ENCODE results near the gene IL1RL2. TPM values are rescaled to one million over a fixed set of nuclear protein-coding genes. Genes with fewer than 3 reads are reported as not detected.
A peak's percentile ranks its signal among the peaks of the same experiment; 100 is the strongest.

IL1RL2 gene
- total RNA-seq, 1 experiment from 2014 or later: not detected

GRCh38 chr2:102190430-102191107 lies 3.7 kb downstream of the IL1RL2 start:
- H3K4me2 ChIP-seq (ENCODE audit: low read length): no peak overlapping the region
- H3K4me3 ChIP-seq (replicated peaks in 1 of 2; ENCODE audit: low read depth in 1 of 2, low read length in 2 of 2): no peak overlapping the region
- H2AFZ ChIP-seq (ENCODE audit: low read depth, low read length, poor library complexity, severe bottlenecking): no peak overlapping the region
- RAD21 ChIA-PET (ENCODE audit: low non-redundant PET in 1 of 2, low total read pairs in 2 of 2, uncharacterized antibody in 2 of 2, unreplicated experiment in 2 of 2): no interaction called here
- TF ChIP-seq REST (IDR thresholded peaks at IDR 0.05; ENCODE audit: low read depth): no peak
- TF ChIP-seq FOSL1 (IDR thresholded peaks at IDR 0.05; ENCODE audit: low read depth): no peak
- no peak for TF ChIP-seq SRF (IDR thresholded peaks at IDR 0.05; ENCODE audit: low read depth)
- H3K27ac ChIP-seq (ENCODE audit: low read depth, low read length): no peak overlapping the region
- H3K9me2 ChIP-seq (ENCODE audit: insufficient read depth): no peaks in the 10 kb centered on the region
- no TSS peak for BruUV-seq (replicated peaks)
- POLR2A ChIA-PET: no interaction called here
- DNase-seq (ENCODE audit: low read depth, low spot score) (no peak), ATAC-seq (no peak)
- H3K36me3 ChIP-seq (ENCODE audit: control insufficient read depth in 1 of 2, insufficient read depth in 2 of 2, low read length in 2 of 2): no peaks in the 10 kb centered on the region
- intact Hi-C loops (cut with micrococcal nuclease): no loop called here
- no peaks in the 10 kb centered on the region for H3K79me2 ChIP-seq (ENCODE audit: insufficient read depth, low read length)
- H3K4me1 ChIP-seq (ENCODE audit: control insufficient read depth in 1 of 2, insufficient read depth in 2 of 2, low read length in 2 of 2): peaks cover 0 to 11% of the 10 kb centered on the region in 2 experiments; a peak in 1 of 4 replicates
- no peaks in the 10 kb centered on the region for H3K27me3 ChIP-seq (ENCODE audit: insufficient read depth, low read length)
- H3K9ac ChIP-seq (ENCODE audit: low read length): no peak overlapping the region
- no peaks in the 10 kb centered on the region for H4K20me1 ChIP-seq (ENCODE audit: insufficient read depth)
- CTCF ChIA-PET: interaction anchor here (1.0 kb wide), 1 partner anchor 111 kb away, joined by 3 read pairs; no protein-coding TSS in a partner anchor
- H3K9me3 ChIP-seq (ENCODE audit: control insufficient read depth in 1 of 2, insufficient read depth in 1 of 2, low read depth in 1 of 2, low read length in 2 of 2): no peaks in the 10 kb centered on the region

- peak overlapping the region; percentile 46 for H2AFZ ChIP-seq (ENCODE audit: low read depth, low read length, poor library complexity, severe bottlenecking)
- no peaks in the 10 kb centered on the region for H3K9me3 ChIP-seq (ENCODE audit: control insufficient read depth in 1 of 2, insufficient read depth in 1 of 2, low read depth in 1 of 2, low read length in 2 of 2)
- H3K79me2 ChIP-seq (ENCODE audit: insufficient read depth, low read length): no peaks in the 10 kb centered on the region
- H3K36me3 ChIP-seq (ENCODE audit: control insufficient read depth in 1 of 2, insufficient read depth in 2 of 2, low read length in 2 of 2): no peaks in the 10 kb centered on the region
- RAD21 ChIA-PET (ENCODE audit: low non-redundant PET in 1 of 2, low total read pairs in 2 of 2, uncharacterized antibody in 2 of 2, unreplicated experiment in 2 of 2): no interaction called here
- H3K27ac ChIP-seq (ENCODE audit: low read depth, low read length): no peak overlapping the region
- H3K9me2 ChIP-seq (ENCODE audit: insufficient read depth): no peaks in the 10 kb centered on the region
- H3K4me2 ChIP-seq (ENCODE audit: low read length): no peak overlapping the region
- DNase-seq (ENCODE audit: low read depth, low spot score) (no peak), ATAC-seq (no peak)
- H3K4me3 ChIP-seq (replicated peaks in 1 of 2; ENCODE audit: low read depth in 1 of 2, low read length in 2 of 2): no peak overlapping the region
- peaks cover 0 to 11% of the 10 kb centered on the region in 2 experiments; a peak in 1 of 4 replicates for H3K4me1 ChIP-seq (ENCODE audit: control insufficient read depth in 1 of 2, insufficient read depth in 2 of 2, low read length in 2 of 2)
- H4K20me1 ChIP-seq (ENCODE audit: insufficient read depth): no peaks in the 10 kb centered on the region
- CTCF ChIA-PET: interaction anchor here (1.2 kb wide), 1 partner anchor 49 kb away, joined by 4 read pairs; no protein-coding TSS in a partner anchor
- POLR2A ChIA-PET: no interaction called here
- H3K9ac ChIP-seq (ENCODE audit: low read length): no peak overlapping the region
- no TSS peak for BruUV-seq (replicated peaks)
- intact Hi-C loops (cut with micrococcal nuclease): no loop called here
- no peaks in the 10 kb centered on the region for H3K27me3 ChIP-seq (ENCODE audit: insufficient read depth, low read length)
- TF ChIP-seq SRF (IDR thresholded peaks at IDR 0.05; ENCODE audit: low read depth) (no peak), SIN3A (IDR thresholded peaks at IDR 0.05; ENCODE audit: low read depth) (no peak), EZH2phosphoT487 (IDR thresholded peaks at IDR 0.05; ENCODE audit: borderline replicate concordance) (no peak), ELF1 (IDR thresholded peaks at IDR 0.05; ENCODE audit: borderline replicate concordance, low read depth) (no peak), YY1 (IDR thresholded peaks at IDR 0.05; ENCODE audit: extremely low read depth, insufficient replicate concordance, low read depth, low read length) (no peak), JUND (IDR thresholded peaks at IDR 0.05) (no peak), ZFX (IDR thresholded peaks at IDR 0.05) (no peak), ZBTB33 (IDR thresholded peaks at IDR 0.05; ENCODE audit: extremely low read depth, insufficient replicate concordance, low read length) (no peak), CEBPB (IDR thresholded peaks at IDR 0.05; ENCODE audit: low read depth) (no peak), SP1 (IDR thresholded peaks at IDR 0.05; ENCODE audit: low read depth) (no peak), POLR2A (IDR thresholded peaks at IDR 0.05; ENCODE audit: borderline replicate concordance, extremely low read depth, insufficient read depth, insufficient read length) (no peak), FOSL1 (IDR thresholded peaks at IDR 0.05; ENCODE audit: low read depth) (no peak), CBX3 (IDR thresholded peaks at IDR 0.05; ENCODE audit: low read depth) (no peak), TCF7L2 (IDR thresholded peaks at IDR 0.05; ENCODE audit: borderline replicate concordance, extremely low read depth, insufficient read depth, insufficient read length) (no peak), ZNF274 (IDR thresholded peaks at IDR 0.05; ENCODE audit: low read depth, low read length) (no peak)
These were observed 4.7 kb downstream of the IL1RL2 start for GRCh38 chr2:102191501-102191900.

All from HCT116 (cell line).